Effector memory CD4-positive, alpha-beta T cell (primary cell): ENCODE data around the gene GPR107.

Source experiments
- DNase-seq, 3 donors: peaks; one replicate each; pipeline ENCODE4 v3.0.0-alpha.2; 2020
- H3K27ac ChIP-seq: 2 replicates; pipeline ENCODE4 v1.7.0; 2013; ENCODE audit warnings: mild to moderate bottlenecking, low read length, moderate library complexity; ENCODE audit not compliant: insufficient read depth, poor library complexity, severe bottlenecking
- H3K27me3 ChIP-seq: replicated peaks from 2 replicates; pipeline ENCODE4 v1.7.0; 2013; ENCODE audit warnings: mild to moderate bottlenecking, low read length; ENCODE audit not compliant: insufficient read depth, control insufficient read depth, poor library complexity, severe bottlenecking
- H3K36me3 ChIP-seq: 2 replicates; pipeline ENCODE4 v1.7.0; 2013; ENCODE audit warnings: mild to moderate bottlenecking, low read length, moderate library complexity; ENCODE audit not compliant: control insufficient read depth, insufficient read depth
- H3K4me1 ChIP-seq: 2 replicates; pipeline ENCODE4 v1.7.0; 2013; ENCODE audit warnings: low read length, mild to moderate bottlenecking; ENCODE audit not compliant: control insufficient read depth, insufficient read depth, poor library complexity, severe bottlenecking
- H3K4me3 ChIP-seq: 2 replicates; pipeline ENCODE4 v1.7.0; 2013; ENCODE audit warnings: low read length, low read depth, mild to moderate bottlenecking; ENCODE audit not compliant: insufficient read depth, poor library complexity, severe bottlenecking
- H3K9me3 ChIP-seq: 2 replicates; pipeline ENCODE4 v1.7.0; 2013; ENCODE audit warnings: mild to moderate bottlenecking, low read length, moderate library complexity; ENCODE audit not compliant: control insufficient read depth

GPR107 gene

DNA sequence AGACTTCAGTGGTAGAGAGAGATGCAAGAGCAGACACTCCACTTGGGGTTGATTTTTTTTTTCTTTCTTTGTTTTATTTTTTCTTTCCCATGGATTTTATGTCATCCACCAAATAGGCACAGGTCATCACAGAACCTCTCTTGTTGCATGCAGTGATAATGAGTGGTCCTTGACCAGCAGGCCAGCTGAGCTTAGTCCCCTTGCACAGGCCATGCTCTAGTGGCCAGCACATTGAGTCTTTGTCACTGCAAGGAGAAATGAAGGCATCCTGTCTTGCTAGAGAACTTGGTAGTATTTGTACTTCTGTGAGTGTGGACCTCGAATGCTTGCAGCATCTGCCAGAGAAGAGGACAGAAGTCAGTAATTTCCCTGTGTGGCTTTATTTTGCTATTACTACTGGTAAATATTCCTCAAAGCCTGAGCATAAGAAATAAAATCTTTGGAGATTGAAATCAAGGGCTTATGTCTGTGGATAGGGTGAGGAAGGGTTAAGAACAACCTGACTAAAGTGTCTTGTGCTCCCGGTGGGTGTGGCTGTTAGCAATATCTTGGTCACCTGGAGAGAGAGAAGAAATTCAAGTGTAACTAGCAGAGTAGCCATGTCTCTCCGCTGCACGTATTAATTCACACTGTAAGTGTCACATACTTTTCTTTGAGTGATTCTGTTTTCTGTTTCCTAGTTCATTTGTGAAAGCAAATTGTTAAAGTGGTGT, 73.2 kb downstream of the GPR107 start:
- H3K27me3 ChIP-seq: no peaks in the 10 kb centered on the region
- no peak overlapping the region for H3K4me3 ChIP-seq
- H3K36me3 ChIP-seq: peaks cover 9% of the 10 kb centered on the region
- H3K9me3 ChIP-seq: no peaks in the 10 kb centered on the region
- DNase-seq: no peak
- peaks cover 48% of the 10 kb centered on the region for H3K4me1 ChIP-seq
- peak overlapping the region; percentile 17 for H3K27ac ChIP-seq

DNA sequence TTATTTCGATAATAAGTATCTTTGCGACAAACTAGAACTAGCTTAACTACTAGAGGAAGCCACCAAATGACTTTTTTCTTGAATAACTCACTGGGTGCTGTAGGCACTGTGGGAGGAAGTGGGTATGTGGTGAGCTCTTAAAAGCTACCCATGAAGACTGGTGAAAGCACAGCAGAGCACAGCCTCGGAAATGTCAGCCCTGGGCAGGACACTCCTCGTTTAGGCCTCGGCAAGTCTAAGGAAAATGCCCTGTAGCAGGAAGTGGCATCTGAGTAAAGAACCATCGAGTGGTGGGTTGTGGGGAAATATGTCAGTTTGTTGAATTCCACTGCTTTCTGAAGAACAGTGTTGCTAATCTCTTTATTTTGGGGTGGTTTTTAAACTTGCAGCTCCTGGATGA, 74.5 kb downstream of the GPR107 start:
- Histone ChIP-seq H3K4me3 (peak overlapping the region; percentile 22), H3K27me3 (no peaks in the 10 kb centered on the region), H3K27ac (peak overlapping the region; percentile 98), H3K36me3 (peaks cover 4% of the 10 kb centered on the region), H3K4me1 (peaks cover 48% of the 10 kb centered on the region), H3K9me3 (no peaks in the 10 kb centered on the region)
- DNase-seq: peak; percentile 62 to 73 (median 73)

DNA sequence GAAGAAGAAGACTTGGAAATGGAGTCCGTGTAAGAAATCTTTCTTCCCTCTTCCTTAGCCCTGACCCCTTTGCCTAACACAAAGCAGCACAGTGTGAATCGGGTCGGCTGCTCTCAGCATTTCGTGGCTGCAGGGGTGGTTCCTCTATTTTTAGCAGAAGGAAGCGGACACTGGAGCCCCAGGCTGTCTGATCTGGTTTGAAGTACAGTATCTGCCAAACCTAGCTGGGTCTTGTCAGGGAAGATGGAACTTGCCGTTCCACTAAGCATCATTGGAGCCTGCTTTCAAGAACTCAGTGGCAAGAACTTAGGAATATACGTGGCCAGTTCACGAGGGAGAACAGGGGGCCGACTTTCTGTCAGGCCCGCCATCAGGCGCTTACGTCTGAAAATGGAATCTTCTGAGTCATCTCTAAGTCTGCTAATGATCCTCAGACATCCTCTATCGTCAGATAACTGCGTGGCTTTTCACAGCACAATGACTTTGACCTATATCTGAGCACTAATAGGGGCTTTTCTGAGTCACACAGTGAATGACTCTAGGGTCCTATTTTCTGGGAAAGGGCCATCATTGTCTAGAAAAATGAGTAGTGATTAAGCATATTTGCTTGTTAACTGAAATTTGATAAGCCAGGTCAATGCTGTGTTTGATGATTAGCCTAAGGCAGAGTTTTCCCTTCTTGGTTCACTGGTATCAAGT, 75.2 kb downstream of the GPR107 start:
- Histone ChIP-seq H3K9me3 (no peaks in the 10 kb centered on the region), H3K36me3 (peaks cover 4% of the 10 kb centered on the region), H3K27me3 (no peaks in the 10 kb centered on the region), H3K4me1 (peaks cover 48% of the 10 kb centered on the region), H3K27ac (peak overlapping the region; percentile 98), H3K4me3 (peak overlapping the region; percentile 22)
- DNase-seq: peak; percentile 50 to 62 (median 62)

DNA sequence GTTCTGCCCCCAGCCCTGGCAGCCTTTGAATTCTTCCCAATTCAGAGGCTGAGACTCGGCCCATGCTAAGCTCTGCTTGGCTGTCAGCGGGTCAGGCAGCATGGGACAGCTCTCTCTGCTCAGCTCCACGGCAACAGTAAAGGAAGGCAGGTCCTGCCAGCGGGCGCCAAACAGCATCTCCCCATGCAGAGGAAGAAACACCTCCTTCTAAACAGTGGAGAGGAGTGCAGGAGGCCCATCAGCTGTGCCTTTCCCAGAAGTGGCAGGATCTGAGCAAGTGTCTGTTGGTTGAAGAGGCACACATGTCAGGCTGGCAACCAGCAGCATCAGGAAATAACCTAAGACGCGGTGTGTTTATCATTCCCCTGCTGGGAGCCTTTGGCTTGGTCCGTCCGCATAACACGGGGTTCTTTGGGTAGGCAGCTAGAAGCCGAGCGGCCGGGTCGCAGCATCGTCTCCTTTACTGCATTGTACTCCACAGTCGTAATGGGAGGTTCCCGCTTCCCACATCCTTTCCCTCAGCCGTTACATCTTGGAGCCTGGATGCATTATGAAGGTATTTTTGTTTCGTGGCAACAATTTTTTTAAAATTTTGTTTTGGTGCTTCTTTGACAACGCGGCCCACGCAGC, 75.8 kb downstream of the GPR107 start:
- Histone ChIP-seq H3K27me3 (no peaks in the 10 kb centered on the region), H3K27ac (peak overlapping the region; percentile 98), H3K4me3 (peak overlapping the region; percentile 16), H3K36me3 (peaks cover 2% of the 10 kb centered on the region), H3K4me1 (peaks cover 48% of the 10 kb centered on the region), H3K9me3 (no peaks in the 10 kb centered on the region)
- peak in 2 of 3 donors; percentile 3 to 23 for DNase-seq

DNA sequence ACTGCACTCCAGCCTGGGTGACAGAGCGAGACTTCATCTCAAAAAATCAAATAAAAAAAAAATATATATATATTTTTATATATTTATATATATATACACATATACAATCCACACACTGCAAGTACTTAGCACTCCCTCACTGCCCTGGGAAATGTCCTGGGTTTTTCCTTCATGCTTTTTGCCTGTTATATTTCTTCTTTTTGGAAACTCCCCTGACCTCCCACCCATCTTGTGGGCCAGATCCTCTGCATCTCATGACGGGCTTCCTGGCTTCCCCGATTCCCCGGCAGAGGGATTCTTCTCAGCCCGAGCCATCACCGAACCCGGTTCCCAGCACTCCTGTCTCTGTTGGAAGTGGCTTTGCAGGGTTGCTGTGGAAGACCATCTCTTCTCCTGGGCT, 79.0 kb downstream of the GPR107 start:
- Histone ChIP-seq H3K27ac (no peak overlapping the region), H3K4me1 (peaks cover 33% of the 10 kb centered on the region), H3K9me3 (no peaks in the 10 kb centered on the region), H3K36me3 (peaks cover 8% of the 10 kb centered on the region), H3K4me3 (no peak overlapping the region), H3K27me3 (no peaks in the 10 kb centered on the region)
- DNase-seq: no peak

DNA sequence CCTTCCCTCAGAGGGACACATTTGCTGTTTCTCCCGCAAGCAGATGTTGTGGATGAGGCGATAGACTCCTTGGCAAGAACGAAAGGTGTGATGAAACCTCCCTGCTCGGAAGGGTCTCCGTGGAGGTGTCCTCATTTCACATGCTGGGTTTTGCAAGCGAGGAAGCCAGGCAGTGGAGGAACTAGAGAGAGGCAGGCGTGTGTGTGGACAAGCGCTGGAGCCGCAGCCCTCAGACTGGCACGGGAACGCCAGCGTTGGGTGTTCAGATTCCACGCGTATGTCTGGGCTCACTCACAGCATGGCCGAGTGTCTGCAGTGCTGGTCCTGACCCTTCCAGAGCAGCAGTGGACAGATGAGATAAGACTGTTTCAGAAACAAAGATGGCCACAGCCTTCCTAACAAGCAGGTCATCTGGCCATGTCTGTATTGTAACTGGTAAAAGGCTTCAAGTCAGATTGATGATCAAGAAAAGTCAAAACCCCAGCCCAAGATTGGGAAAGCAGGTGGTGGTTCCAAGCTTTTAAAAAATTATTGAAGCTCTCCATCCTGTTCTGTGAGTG, 83.5 kb downstream of the GPR107 start:
- DNase-seq: no peak
- no peaks in the 10 kb centered on the region for H3K27me3 ChIP-seq
- no peaks in the 10 kb centered on the region for H3K4me1 ChIP-seq
- H3K9me3 ChIP-seq: no peaks in the 10 kb centered on the region
- H3K4me3 ChIP-seq: no peak overlapping the region
- H3K36me3 ChIP-seq: peaks cover 8% of the 10 kb centered on the region
- no peak overlapping the region for H3K27ac ChIP-seq

DNA sequence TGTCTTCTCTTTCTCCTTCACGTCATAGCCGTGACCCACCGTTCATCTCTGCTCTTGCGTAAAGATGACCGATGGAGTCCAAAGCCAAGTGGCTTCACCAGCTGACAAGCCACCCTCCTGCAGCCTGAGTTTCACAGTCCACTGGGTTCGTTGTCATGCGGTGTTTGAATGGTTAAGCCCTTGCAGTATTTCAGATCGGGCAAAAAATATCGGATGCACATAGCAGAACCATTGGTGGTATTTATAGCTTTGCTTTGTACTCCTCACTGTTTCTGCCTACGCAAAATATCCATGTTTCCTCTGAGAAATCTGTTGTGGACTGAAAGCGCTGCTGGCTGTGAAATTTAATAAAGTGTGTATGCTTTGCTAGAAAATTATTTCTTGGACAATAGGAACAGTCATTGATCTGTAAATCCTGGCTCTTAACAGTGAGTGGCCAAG, 84.0 kb downstream of the GPR107 start:
- H3K9me3 ChIP-seq: no peaks in the 10 kb centered on the region
- no peak for DNase-seq
- peaks cover 8% of the 10 kb centered on the region for H3K36me3 ChIP-seq
- no peak overlapping the region for H3K4me3 ChIP-seq
- no peaks in the 10 kb centered on the region for H3K4me1 ChIP-seq
- no peak overlapping the region for H3K27ac ChIP-seq
- H3K27me3 ChIP-seq: no peaks in the 10 kb centered on the region

DNA sequence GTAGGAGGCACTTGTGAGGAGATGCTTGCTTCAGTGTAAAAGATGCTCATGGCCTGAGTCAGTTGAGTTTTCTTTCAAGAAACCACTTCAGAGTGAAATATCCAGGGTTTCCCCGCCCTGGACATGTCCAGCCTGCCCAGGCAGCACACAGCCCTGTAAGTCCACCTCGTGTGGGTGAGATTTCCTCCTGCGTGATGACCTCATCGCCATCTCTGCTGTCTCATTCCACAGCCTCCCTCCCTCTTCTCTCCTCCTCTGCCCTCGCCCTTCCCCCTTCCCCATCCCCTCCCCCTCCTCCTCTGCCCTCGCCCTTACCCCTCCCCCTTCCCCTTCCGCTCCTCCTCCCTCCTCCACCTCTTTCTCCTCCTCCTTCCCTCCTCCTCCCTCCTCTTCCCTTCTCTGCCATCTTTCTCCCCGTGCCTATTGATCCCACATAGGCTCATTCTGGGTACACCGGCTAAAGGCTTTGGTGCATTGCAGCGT, 84.5 kb downstream of the GPR107 start:
- Histone ChIP-seq H3K27me3 (no peaks in the 10 kb centered on the region), H3K4me3 (no peak overlapping the region), H3K27ac (no peak overlapping the region), H3K9me3 (no peaks in the 10 kb centered on the region), H3K36me3 (peaks cover 8% of the 10 kb centered on the region), H3K4me1 (no peaks in the 10 kb centered on the region)
- DNase-seq: no peak

DNA sequence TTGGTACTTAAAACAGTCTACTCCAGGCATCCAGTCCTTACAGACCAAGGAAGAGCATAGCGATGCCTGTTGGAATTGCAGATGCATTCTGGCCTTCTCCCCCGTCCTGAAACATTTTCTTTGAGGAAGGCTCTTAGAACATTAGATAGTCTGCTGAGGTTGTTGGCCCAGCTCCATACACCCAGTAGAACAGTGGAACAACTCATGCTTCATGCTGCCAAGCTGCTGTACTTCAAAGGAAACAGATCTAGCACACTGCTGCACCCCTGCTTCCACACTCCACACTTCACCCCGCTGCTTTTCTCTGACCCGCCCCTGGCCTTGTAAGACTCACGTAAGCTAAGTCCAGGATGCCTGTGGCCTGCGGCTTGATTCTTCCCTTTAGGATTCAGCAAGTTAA, 85.1 kb downstream of the GPR107 start:
- peaks cover 8% of the 10 kb centered on the region for H3K36me3 ChIP-seq
- no peaks in the 10 kb centered on the region for H3K4me1 ChIP-seq
- no peaks in the 10 kb centered on the region for H3K9me3 ChIP-seq
- peaks cover 2% of the 10 kb centered on the region for H3K27me3 ChIP-seq
- no peak overlapping the region for H3K4me3 ChIP-seq
- no peak overlapping the region for H3K27ac ChIP-seq
- DNase-seq: no peak
